Measurements from ENCODE around the gene MBD1.

MBD1 gene

GRCh38 chr18:50272568-50272967 lies 8.8 kb downstream of the MBD1 start:
- Histone ChIP-seq H2BK15ac (ENCODE audit: low read depth, poor library complexity, severe bottlenecking) (no peak overlapping the region), H3K36me3 (ENCODE audit: control insufficient read depth in 1 of 2, insufficient read depth in 2 of 2, low read depth in 1 of 2, low read length in 2 of 2) (peaks cover 76 to 87% of the 10 kb centered on the region in 2 experiments), H3K9ac (ENCODE audit: low read length) (no peak overlapping the region), H3K27ac (ENCODE audit: low read length, poor library complexity, severe bottlenecking) (no peak overlapping the region), H4K8ac (ENCODE audit: low read length) (no peak overlapping the region), H4K91ac (ENCODE audit: low read length) (no peak overlapping the region), H3K18ac (ENCODE audit: low read depth in 1 of 2, low read length in 2 of 2) (no peak overlapping the region), H2AFZ (ENCODE audit: low read depth, low read length) (no peak overlapping the region), H3K4me2 (ENCODE audit: low read length, poor library complexity, severe bottlenecking) (no peak overlapping the region), H3K4me3 (ENCODE audit: insufficient read depth in 1 of 2, low read depth in 1 of 2, low read length in 2 of 2) (no peak overlapping the region), H3K79me1 (replicated peaks; ENCODE audit: low read length, poor library complexity, severe bottlenecking) (peaks cover 64% of the 10 kb centered on the region), H3K23ac (ENCODE audit: low read length in 2 of 2) (no peak overlapping the region), H2BK120ac (ENCODE audit: low read depth, low read length) (no peak overlapping the region), H3K4me1 (ENCODE audit: control insufficient read depth, insufficient read depth, low read depth, low read length) (no peaks in the 10 kb centered on the region), H2BK12ac (ENCODE audit: low read length in 2 of 2) (no peak overlapping the region), H3K4ac (ENCODE audit: low read depth in 1 of 2, low read length in 2 of 2) (no peak overlapping the region), H3K27me3 (ENCODE audit: control insufficient read depth in 1 of 2, insufficient read depth in 1 of 2, low read length in 2 of 2) (no peaks in the 10 kb centered on the region), H2AK5ac (ENCODE audit: low read length, severe bottlenecking) (no peak overlapping the region), H3K14ac (ENCODE audit: low read length in 2 of 2) (no peak overlapping the region), H3K9me3 (ENCODE audit: control insufficient read depth, low read length) (no peaks in the 10 kb centered on the region), H2BK5ac (ENCODE audit: low read depth, low read length, poor library complexity, severe bottlenecking) (no peak overlapping the region)
- WGBS = 96% methylated on average over 5 of the region's 5 CpGs
- no peak for DNase-seq

GRCh38 chr18:50268022-50268747 lies 13.1 kb downstream of the MBD1 start:
- DNase-seq = peak; percentile 35
- no peak overlapping the region for H4K8ac ChIP-seq (ENCODE audit: low read length)
- H4K91ac ChIP-seq (ENCODE audit: low read length) = no peak overlapping the region
- H3K36me3 ChIP-seq (ENCODE audit: control insufficient read depth in 1 of 2, insufficient read depth in 2 of 2, low read depth in 1 of 2, low read length in 2 of 2) = peaks cover 36 to 45% of the 10 kb centered on the region in 2 experiments
- peak overlapping the region in 1 of 2 experiments; percentile 80 for H3K4me3 ChIP-seq (ENCODE audit: insufficient read depth in 1 of 2, low read depth in 1 of 2, low read length in 2 of 2)
- H2BK12ac ChIP-seq (ENCODE audit: low read length in 2 of 2) = no peak overlapping the region
- no peak overlapping the region for H3K23ac ChIP-seq (ENCODE audit: low read length in 2 of 2)
- H3K18ac ChIP-seq (ENCODE audit: low read depth in 1 of 2, low read length in 2 of 2) = no peak overlapping the region
- H2AK5ac ChIP-seq (ENCODE audit: low read length, severe bottlenecking) = no peak overlapping the region
- no peak overlapping the region for H2BK120ac ChIP-seq (ENCODE audit: low read depth, low read length)
- H2AFZ ChIP-seq (ENCODE audit: low read depth, low read length) = no peak overlapping the region
- H3K14ac ChIP-seq (ENCODE audit: low read length in 2 of 2) = no peak overlapping the region
- peaks cover 6% of the 10 kb centered on the region for H3K4me1 ChIP-seq (ENCODE audit: control insufficient read depth, insufficient read depth, low read depth, low read length)
- WGBS = 50% methylated on average over 56 of the region's 56 CpGs
- H3K27ac ChIP-seq (ENCODE audit: low read length, poor library complexity, severe bottlenecking) = no peak overlapping the region
- H2BK15ac ChIP-seq (ENCODE audit: low read depth, poor library complexity, severe bottlenecking) = no peak overlapping the region
- no peak overlapping the region for H2BK5ac ChIP-seq (ENCODE audit: low read depth, low read length, poor library complexity, severe bottlenecking)
- peak overlapping the region; percentile 89 for H3K9ac ChIP-seq (ENCODE audit: low read length)
- H3K9me3 ChIP-seq (ENCODE audit: control insufficient read depth, low read length) = no peaks in the 10 kb centered on the region
- H3K4me2 ChIP-seq (ENCODE audit: low read length, poor library complexity, severe bottlenecking) = no peak overlapping the region
- H3K27me3 ChIP-seq (ENCODE audit: control insufficient read depth in 1 of 2, insufficient read depth in 1 of 2, low read length in 2 of 2) = no peaks in the 10 kb centered on the region
- H3K4ac ChIP-seq (ENCODE audit: low read depth in 1 of 2, low read length in 2 of 2) = no peak overlapping the region
- H3K79me1 ChIP-seq (replicated peaks; ENCODE audit: low read length, poor library complexity, severe bottlenecking) = peaks cover 27% of the 10 kb centered on the region

GRCh38 chr18:50266248-50266704 lies 15.0 kb downstream of the MBD1 start, which contains the start of gene CFAP53:
TSS of gene CFAP53 (minus strand) at chr18:50266495. CDS start at chr18:50266404, 91 bp downstream.
- Histone ChIP-seq H4K8ac (ENCODE audit: low read length) (peak within 1 kb of the TSS; percentile 76), H3K4me2 (ENCODE audit: low read length, poor library complexity, severe bottlenecking) (peak within 1 kb of the TSS; percentile 65), H2BK5ac (ENCODE audit: low read depth, low read length, poor library complexity, severe bottlenecking) (no peak within 1 kb of the TSS), H4K91ac (ENCODE audit: low read length) (peak within 1 kb of the TSS; percentile 31), H2BK12ac (ENCODE audit: low read length in 2 of 2) (no peak within 1 kb of the TSS), H3K4ac (ENCODE audit: low read depth in 1 of 2, low read length in 2 of 2) (peak within 1 kb of the TSS in 1 of 2 experiments; percentile 64), H3K27ac (ENCODE audit: low read length, poor library complexity, severe bottlenecking) (no peak within 1 kb of the TSS), H3K18ac (ENCODE audit: low read depth in 1 of 2, low read length in 2 of 2) (peak within 1 kb of the TSS in 1 of 2 experiments; percentile 80), H2AFZ (ENCODE audit: low read depth, low read length) (peak within 1 kb of the TSS; percentile 20), H2BK120ac (ENCODE audit: low read depth, low read length) (no peak within 1 kb of the TSS), H3K4me1 (ENCODE audit: control insufficient read depth, insufficient read depth, low read depth, low read length) (peaks cover 6% of the 10 kb centered on the region), H2AK5ac (ENCODE audit: low read length, severe bottlenecking) (no peak within 1 kb of the TSS), H3K79me1 (replicated peaks; ENCODE audit: low read length, poor library complexity, severe bottlenecking) (peaks cover 11% of the 10 kb centered on the region), H3K14ac (ENCODE audit: low read length in 2 of 2) (no peak within 1 kb of the TSS), H3K4me3 (ENCODE audit: insufficient read depth in 1 of 2, low read depth in 1 of 2, low read length in 2 of 2) (peak within 1 kb of the TSS; percentile 74 to 94), H2BK15ac (ENCODE audit: low read depth, poor library complexity, severe bottlenecking) (no peak within 1 kb of the TSS), H3K27me3 (ENCODE audit: control insufficient read depth in 1 of 2, insufficient read depth in 1 of 2, low read length in 2 of 2) (no peaks in the 10 kb centered on the region), H3K23ac (ENCODE audit: low read length in 2 of 2) (no peak within 1 kb of the TSS), H3K9me3 (ENCODE audit: control insufficient read depth, low read length) (no peaks in the 10 kb centered on the region), H3K9ac (ENCODE audit: low read length) (peak within 1 kb of the TSS; percentile 93), H3K36me3 (ENCODE audit: control insufficient read depth in 1 of 2, insufficient read depth in 2 of 2, low read depth in 1 of 2, low read length in 2 of 2) (peaks cover 20 to 26% of the 10 kb centered on the region in 2 experiments)
- 2% methylated on average over 27 of the region's 37 CpGs for WGBS
- peak; percentile 89 for DNase-seq

- H3K4me2 ChIP-seq (ENCODE audit: low read length, poor library complexity, severe bottlenecking) = no peak overlapping the region
- no peak overlapping the region for H2AFZ ChIP-seq (ENCODE audit: low read depth, low read length)
- H3K4me3 ChIP-seq (ENCODE audit: insufficient read depth in 1 of 2, low read depth in 1 of 2, low read length in 2 of 2) = no peak overlapping the region
- no peak overlapping the region for H3K14ac ChIP-seq (ENCODE audit: low read length in 2 of 2)
- no peak overlapping the region for H4K8ac ChIP-seq (ENCODE audit: low read length)
- H3K4me1 ChIP-seq (ENCODE audit: control insufficient read depth, insufficient read depth, low read depth, low read length) = peaks cover 6% of the 10 kb centered on the region
- H2BK15ac ChIP-seq (ENCODE audit: low read depth, poor library complexity, severe bottlenecking) = no peak overlapping the region
- no peak overlapping the region for H3K23ac ChIP-seq (ENCODE audit: low read length in 2 of 2)
- H3K9me3 ChIP-seq (ENCODE audit: control insufficient read depth, low read length) = no peaks in the 10 kb centered on the region
- no peak overlapping the region for H3K9ac ChIP-seq (ENCODE audit: low read length)
- H3K79me1 ChIP-seq (replicated peaks; ENCODE audit: low read length, poor library complexity, severe bottlenecking) = no peaks in the 10 kb centered on the region
- no peak overlapping the region for H3K18ac ChIP-seq (ENCODE audit: low read depth in 1 of 2, low read length in 2 of 2)
- H2BK5ac ChIP-seq (ENCODE audit: low read depth, low read length, poor library complexity, severe bottlenecking) = no peak overlapping the region
- no peaks in the 10 kb centered on the region for H3K27me3 ChIP-seq (ENCODE audit: control insufficient read depth in 1 of 2, insufficient read depth in 1 of 2, low read length in 2 of 2)
- H4K91ac ChIP-seq (ENCODE audit: low read length) = no peak overlapping the region
- peaks cover 0 to under 1% of the 10 kb centered on the region in 2 experiments for H3K36me3 ChIP-seq (ENCODE audit: control insufficient read depth in 1 of 2, insufficient read depth in 2 of 2, low read depth in 1 of 2, low read length in 2 of 2)
- no peak for DNase-seq
- H3K4ac ChIP-seq (ENCODE audit: low read depth in 1 of 2, low read length in 2 of 2) = no peak overlapping the region
- no peak overlapping the region for H2BK120ac ChIP-seq (ENCODE audit: low read depth, low read length)
- H2AK5ac ChIP-seq (ENCODE audit: low read length, severe bottlenecking) = no peak overlapping the region
- no peak overlapping the region for H2BK12ac ChIP-seq (ENCODE audit: low read length in 2 of 2)
- H3K27ac ChIP-seq (ENCODE audit: low read length, poor library complexity, severe bottlenecking) = no peak overlapping the region
Measured at GRCh38 chr18:50262977-50263376, 18.3 kb downstream of the MBD1 start.

Data from mesenchymal stem cell (in vitro differentiated cells and primary cell).